ENCODE measurements around the gene NME4.

NME4 gene

DNA sequence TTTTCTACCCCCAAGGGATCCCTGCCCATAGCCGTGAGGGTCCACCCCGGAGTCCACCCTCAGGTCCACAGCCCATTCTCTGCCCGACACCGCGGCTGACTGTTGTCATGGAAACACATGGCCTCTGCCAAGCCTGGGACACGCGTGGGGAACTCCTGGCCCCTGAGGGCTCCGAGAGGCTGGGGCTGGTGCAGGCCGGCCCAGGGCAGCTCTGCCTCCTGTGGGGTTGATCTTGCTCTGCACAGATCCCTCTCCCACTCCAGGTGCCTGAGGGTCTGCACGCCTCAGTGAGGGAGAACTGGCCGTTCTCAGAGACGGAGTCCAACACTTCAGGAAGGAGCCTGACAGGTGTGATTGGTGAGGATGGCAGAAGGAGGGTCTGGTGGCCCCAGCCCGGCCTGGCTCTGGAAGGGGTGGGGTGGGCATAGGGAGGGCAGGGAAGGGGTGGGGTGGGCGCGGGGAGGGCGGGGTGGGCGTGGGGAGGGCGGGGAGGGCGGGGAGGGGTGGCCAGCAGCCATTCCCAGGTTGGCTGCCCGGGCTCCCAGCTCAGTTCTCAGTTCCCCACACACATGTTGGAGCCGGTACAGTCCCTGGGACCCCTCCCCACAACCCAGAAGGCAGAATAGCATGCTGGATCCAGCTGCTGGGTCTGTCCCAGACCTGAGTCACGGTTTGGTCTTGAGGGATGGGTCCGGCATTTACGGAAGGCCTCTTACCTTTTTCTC is 33.1 kb upstream of the NME4 start:
- Histone ChIP-seq H3K4me1 (ENCODE audit: low read length) (no peaks in the 10 kb centered on the region; the same call in 1 of the 2 replicates), H3K36me3 (replicated peaks; ENCODE audit: low read depth, low read length) (peaks cover 17% of the 10 kb centered on the region), H3K9me3 (ENCODE audit: insufficient read depth, low read length) (no peaks in the 10 kb centered on the region), H4K20me1 (ENCODE audit: insufficient read depth, low read length) (no peaks in the 10 kb centered on the region), H2AFZ (ENCODE audit: low read depth, low read length) (no peak overlapping the region), H3K27ac (ENCODE audit: low read length) (no peak overlapping the region), H3K4me2 (ENCODE audit: low read length) (0 out of 2 replicates have a peak overlapping the region, but pooled peaks have one; percentile 5), H3K27me3 (ENCODE audit: low read depth, low read length) (no peaks in the 10 kb centered on the region), H3K9ac (ENCODE audit: low read length) (no peak overlapping the region), H3K4me3 (ENCODE audit: low read length) (no peak overlapping the region), H3K79me2 (ENCODE audit: low read length) (no peaks in the 10 kb centered on the region)
- no peak for TF ChIP-seq EZH2phosphoT487 (IDR thresholded peaks at IDR 0.05; ENCODE audit: low read depth)

DNA sequence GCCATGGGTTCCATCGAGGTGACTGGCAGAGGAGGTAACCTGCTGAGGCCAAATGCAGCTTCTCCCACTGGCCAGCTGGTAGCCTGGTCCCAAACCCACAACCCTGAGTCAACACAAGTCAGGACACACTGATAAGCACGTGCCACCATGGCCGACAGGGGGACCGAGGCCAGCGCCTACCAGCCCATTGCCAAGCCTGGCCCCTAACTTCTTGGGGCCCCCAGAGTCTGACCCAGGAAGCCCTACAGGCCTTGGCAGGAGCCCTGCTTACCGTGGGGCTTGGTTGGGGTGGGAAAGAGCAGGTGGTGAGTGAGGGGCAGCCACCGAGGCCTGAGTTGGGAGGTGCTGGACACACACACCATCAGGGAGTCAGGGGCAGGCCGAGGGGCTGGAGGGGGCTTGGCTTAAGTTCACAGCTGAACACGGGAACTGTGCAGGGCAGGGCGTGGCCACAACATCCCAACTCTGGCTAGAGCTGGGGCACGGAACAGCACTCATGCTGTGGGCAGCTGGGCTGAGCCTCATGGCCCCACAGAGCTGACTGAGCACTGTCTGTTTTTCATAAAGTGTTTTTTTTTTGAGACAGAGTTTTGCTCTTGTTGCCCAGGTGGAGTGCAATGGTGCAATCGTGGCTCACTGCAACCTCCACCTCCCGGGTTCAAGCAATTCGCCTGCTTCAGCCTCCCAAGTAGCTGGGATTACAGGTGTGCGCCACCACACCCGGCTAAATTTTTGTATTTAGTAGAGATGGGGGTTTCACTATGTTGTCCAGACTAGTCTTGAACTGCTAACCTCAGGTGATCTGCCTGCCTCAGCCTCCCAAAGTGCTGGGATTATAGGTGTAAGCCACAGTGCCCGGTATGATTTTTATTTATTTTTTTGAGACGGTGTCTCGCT is 32.2 kb upstream of the NME4 start:
- Histone ChIP-seq H3K9ac (ENCODE audit: low read length) (no peak overlapping the region), H3K4me1 (ENCODE audit: low read length) (peaks cover 5% of the 10 kb centered on the region)
- TF ChIP-seq, protein P1, sequence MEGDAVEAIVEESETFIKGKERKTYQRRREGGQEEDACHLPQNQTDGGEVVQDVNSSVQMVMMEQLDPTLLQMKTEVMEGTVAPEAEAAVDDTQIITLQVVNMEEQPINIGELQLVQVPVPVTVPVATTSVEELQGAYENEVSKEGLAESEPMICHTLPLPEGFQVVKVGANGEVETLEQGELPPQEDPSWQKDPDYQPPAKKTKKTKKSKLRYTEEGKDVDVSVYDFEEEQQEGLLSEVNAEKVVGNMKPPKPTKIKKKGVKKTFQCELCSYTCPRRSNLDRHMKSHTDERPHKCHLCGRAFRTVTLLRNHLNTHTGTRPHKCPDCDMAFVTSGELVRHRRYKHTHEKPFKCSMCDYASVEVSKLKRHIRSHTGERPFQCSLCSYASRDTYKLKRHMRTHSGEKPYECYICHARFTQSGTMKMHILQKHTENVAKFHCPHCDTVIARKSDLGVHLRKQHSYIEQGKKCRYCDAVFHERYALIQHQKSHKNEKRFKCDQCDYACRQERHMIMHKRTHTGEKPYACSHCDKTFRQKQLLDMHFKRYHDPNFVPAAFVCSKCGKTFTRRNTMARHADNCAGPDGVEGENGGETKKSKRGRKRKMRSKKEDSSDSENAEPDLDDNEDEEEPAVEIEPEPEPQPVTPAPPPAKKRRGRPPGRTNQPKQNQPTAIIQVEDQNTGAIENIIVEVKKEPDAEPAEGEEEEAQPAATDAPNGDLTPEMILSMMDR (IDR thresholded peaks at IDR 0.05; ENCODE audit: low read depth, low read length): no peak
- no peak for TF ChIP-seq EZH2phosphoT487 (IDR thresholded peaks at IDR 0.05; ENCODE audit: low read depth)

DNA sequence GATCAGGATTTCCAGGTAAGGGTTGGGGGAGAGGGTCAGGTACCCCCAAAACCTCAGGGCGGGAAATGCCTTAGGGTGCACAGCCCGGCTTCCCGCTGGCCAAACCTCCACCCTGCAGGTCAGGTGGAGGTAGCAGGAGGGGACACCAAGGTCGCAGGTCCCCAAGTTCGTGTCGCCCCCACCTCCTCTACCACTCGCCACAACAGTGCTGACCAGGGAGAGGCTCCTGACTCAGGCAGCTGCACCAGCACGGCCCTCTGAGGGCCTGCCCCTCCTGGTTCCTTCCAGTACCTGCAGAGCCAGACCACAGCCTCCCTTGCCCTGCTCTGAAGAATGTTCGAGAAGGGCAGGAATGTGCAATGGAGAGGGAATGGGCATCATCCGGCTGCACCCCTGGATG is 30.5 kb upstream of the NME4 start:
- Histone ChIP-seq H3K27ac (ENCODE audit: low read length) (no peak overlapping the region), H3K9ac (ENCODE audit: low read length) (no peak overlapping the region), H3K27me3 (ENCODE audit: low read depth, low read length) (no peaks in the 10 kb centered on the region), H2AFZ (ENCODE audit: low read depth, low read length) (no peak overlapping the region), H3K36me3 (replicated peaks; ENCODE audit: low read depth, low read length) (peaks cover 17% of the 10 kb centered on the region), H3K79me2 (ENCODE audit: low read length) (peaks cover 6% of the 10 kb centered on the region; the same call in 1 of the 2 replicates), H3K9me3 (ENCODE audit: insufficient read depth, low read length) (no peaks in the 10 kb centered on the region), H4K20me1 (ENCODE audit: insufficient read depth, low read length) (no peaks in the 10 kb centered on the region; the same call in 1 of the 2 replicates), H3K4me2 (ENCODE audit: low read length) (no peak overlapping the region), H3K4me1 (ENCODE audit: low read length) (peaks cover 13% of the 10 kb centered on the region), H3K4me3 (ENCODE audit: low read length) (no peak overlapping the region)
- TF ChIP-seq EZH2phosphoT487 (IDR thresholded peaks at IDR 0.05; ENCODE audit: low read depth): no peak
- TF ChIP-seq, protein P1 (IDR thresholded peaks at IDR 0.05; ENCODE audit: low read depth, low read length): no peak

More for the DNA sequence above, 32.2 kb upstream of the NME4 start:
- no peaks in the 10 kb centered on the region for H3K27me3 ChIP-seq (ENCODE audit: low read depth, low read length)
- no peaks in the 10 kb centered on the region; the same call in 1 of the 2 replicates for H4K20me1 ChIP-seq (ENCODE audit: insufficient read depth, low read length)
- H3K9me3 ChIP-seq (ENCODE audit: insufficient read depth, low read length): no peaks in the 10 kb centered on the region
- no peak overlapping the region for H3K27ac ChIP-seq (ENCODE audit: low read length)
- no peak overlapping the region for H3K4me2 ChIP-seq (ENCODE audit: low read length)
- H3K4me3 ChIP-seq (ENCODE audit: low read length): no peak overlapping the region
- H3K36me3 ChIP-seq (replicated peaks; ENCODE audit: low read depth, low read length): peaks cover 17% of the 10 kb centered on the region
- H2AFZ ChIP-seq (ENCODE audit: low read depth, low read length): no peak overlapping the region
- H3K79me2 ChIP-seq (ENCODE audit: low read length): peaks cover 5% of the 10 kb centered on the region; the same call in 1 of the 2 replicates

DNA sequence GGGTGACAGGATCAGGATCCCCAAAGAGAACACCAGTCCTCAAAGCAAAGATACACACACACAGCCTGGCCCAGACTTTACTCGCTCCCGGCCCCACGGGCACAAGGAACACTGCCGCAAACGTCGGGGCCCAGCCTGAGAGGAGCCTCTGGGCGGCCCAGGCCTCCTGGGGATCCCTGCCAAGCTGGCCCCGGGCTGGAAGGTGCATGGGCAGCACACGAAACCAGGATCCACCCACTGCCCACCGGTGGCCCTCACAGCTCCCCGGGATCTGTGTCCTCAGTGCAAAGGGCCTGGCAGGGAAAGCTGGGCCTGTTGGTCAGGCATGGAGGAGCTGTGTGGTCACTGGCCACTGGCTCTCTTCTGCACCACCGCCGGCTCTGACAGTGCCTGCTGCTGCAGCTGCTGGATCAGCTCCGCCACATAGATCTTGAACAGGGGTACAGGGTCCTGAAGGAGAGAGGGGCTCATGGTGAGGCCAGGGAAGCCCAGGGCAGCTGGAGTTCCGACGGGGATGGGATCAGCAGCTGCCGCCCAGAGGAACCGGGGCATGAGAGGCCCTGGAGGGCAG is 29.6 kb upstream of the NME4 start:
- Histone ChIP-seq H4K20me1 (ENCODE audit: insufficient read depth, low read length) (no peaks in the 10 kb centered on the region; the same call in 1 of the 2 replicates), H3K9ac (ENCODE audit: low read length) (no peak overlapping the region), H3K9me3 (ENCODE audit: insufficient read depth, low read length) (no peaks in the 10 kb centered on the region), H3K36me3 (replicated peaks; ENCODE audit: low read depth, low read length) (peaks cover 17% of the 10 kb centered on the region), H3K27me3 (ENCODE audit: low read depth, low read length) (no peaks in the 10 kb centered on the region), H3K79me2 (ENCODE audit: low read length) (peaks cover 6% of the 10 kb centered on the region; the same call in 1 of the 2 replicates), H3K4me1 (ENCODE audit: low read length) (peaks cover 13% of the 10 kb centered on the region), H3K27ac (ENCODE audit: low read length) (no peak overlapping the region), H3K4me2 (ENCODE audit: low read length) (no peak overlapping the region), H3K4me3 (ENCODE audit: low read length) (no peak overlapping the region), H2AFZ (ENCODE audit: low read depth, low read length) (no peak overlapping the region)
- TF ChIP-seq, protein P1 (IDR thresholded peaks at IDR 0.05; ENCODE audit: low read depth, low read length): no peak
- TF ChIP-seq EZH2phosphoT487 (IDR thresholded peaks at IDR 0.05; ENCODE audit: low read depth): no peak
